Liver (tissue), 9 donors: ENCODE measurements around the gene FBXO44. TPM values are rescaled to one million over a fixed set of nuclear protein-coding genes. Genes with fewer than 3 reads are reported as not detected.

Experiments used
- DNase-seq: peaks from one replicate; pipeline ENCODE4 v3.0.0-alpha.2; 2017; ENCODE audit warnings: low spot score
- H3K27ac ChIP-seq, 2 donors: one replicate each; pipeline ENCODE4 v1.7.0; 2013; ENCODE audit warnings: inconsistent platforms in 2 of 2, low read length in 2 of 2, control low read depth in 1 of 2, low read depth in 1 of 2, mild to moderate bottlenecking in 1 of 2
- H3K27me3 ChIP-seq, 4 donors: one replicate each; pipeline versions ENCODE4 v1.6.1 to v1.7.0; 2013; ENCODE audit warnings: low read length in 3 of 4, inconsistent platforms in 1 of 4, mild to moderate bottlenecking in 1 of 4, moderate library complexity in 1 of 4; ENCODE audit not compliant: control insufficient read depth in 4 of 4, insufficient read depth in 4 of 4
- H3K36me3 ChIP-seq, 4 donors: one replicate each; pipeline versions ENCODE4 v1.6.1 to v1.7.0; 2013; ENCODE audit warnings: low read length in 3 of 4, mild to moderate bottlenecking in 3 of 4, low read depth in 1 of 4, moderate library complexity in 1 of 4; ENCODE audit not compliant: control insufficient read depth in 4 of 4, insufficient read depth in 3 of 4
- H3K4me1 ChIP-seq, 4 donors: one replicate each; pipeline versions ENCODE4 v1.6.1 to v1.7.0; 2013; ENCODE audit warnings: low read length in 3 of 4, mild to moderate bottlenecking in 3 of 4, moderate library complexity in 1 of 4; ENCODE audit not compliant: control insufficient read depth in 4 of 4, insufficient read depth in 4 of 4
- H3K4me3 ChIP-seq, 3 donors: one replicate each; pipeline versions ENCODE4 v1.6.1 to v1.7.0; 2013; ENCODE audit warnings: low read length in 3 of 3, control low read depth in 1 of 3, low read depth in 1 of 3, mild to moderate bottlenecking in 1 of 3
- H3K9ac ChIP-seq, 2 donors: one replicate each; pipeline ENCODE4 v1.7.0; 2013; ENCODE audit warnings: low read length in 2 of 2, mild to moderate bottlenecking in 2 of 2, moderate library complexity in 2 of 2, control low read depth in 1 of 2, low read depth in 1 of 2
- H3K9me3 ChIP-seq, 4 donors: one replicate each; pipeline versions ENCODE4 v1.6.1 to v1.7.0; 2013; ENCODE audit warnings: low read length in 3 of 4; ENCODE audit not compliant: control insufficient read depth in 4 of 4
- CTCF ChIP-seq: fragments of 150-350 bp; IDR thresholded peaks from 2 replicates; pipeline ENCODE4 v1.5.1; 2017; ENCODE audit warnings: improper control_type of control experiment, low read depth, low read length; ENCODE audit not compliant: missing input control
- EGR1 ChIP-seq, 2 donors: IDR thresholded peaks; 2 replicates each; pipeline ENCODE4 v1.6.1; 2016 to 2018; ENCODE audit warnings: antibody characterized with exemption in 2 of 2, low read depth in 2 of 2
- FOXA1 ChIP-seq: IDR thresholded peaks from 2 replicates; pipeline ENCODE4 v1.6.1; 2016; ENCODE audit warnings: antibody characterized with exemption
- FOXA2 ChIP-seq: IDR thresholded peaks from 2 replicates; pipeline ENCODE4 v1.6.1; 2016; ENCODE audit warnings: antibody characterized with exemption
- GABPA ChIP-seq, 2 donors: IDR thresholded peaks in 1 of 2; conservative IDR thresholded peaks in 1 of 2; 2 replicates each; pipeline ENCODE4 v1.6.1; 2016; ENCODE audit warnings: antibody characterized with exemption in 2 of 2, mild to moderate bottlenecking in 1 of 2, moderate library complexity in 1 of 2
- HNF4A ChIP-seq, 2 donors: conservative IDR thresholded peaks; 2 replicates each; pipeline ENCODE4 v1.6.1; 2016; ENCODE audit warnings: antibody characterized with exemption in 2 of 2, mild to moderate bottlenecking in 2 of 2
- HNF4G ChIP-seq: IDR thresholded peaks from 2 replicates; pipeline ENCODE4 v1.6.1; 2016; ENCODE audit warnings: antibody characterized with exemption
- JUND ChIP-seq, 2 donors: IDR thresholded peaks; 2 replicates each; pipeline ENCODE4 v1.6.1; 2016; ENCODE audit warnings: antibody characterized with exemption in 2 of 2
- MAX ChIP-seq: IDR thresholded peaks from 2 replicates; pipeline ENCODE4 v1.6.1; 2016; ENCODE audit warnings: antibody characterized with exemption
- NR2F2 ChIP-seq: IDR thresholded peaks from 2 replicates; pipeline ENCODE4 v1.6.1; 2016; ENCODE audit warnings: antibody characterized with exemption
- RAD21 ChIP-seq, 2 donors: IDR thresholded peaks; 2 replicates each; pipeline ENCODE4 v1.6.1; 2016; ENCODE audit warnings: antibody characterized with exemption in 2 of 2, mild to moderate bottlenecking in 2 of 2
- RXRA ChIP-seq, 2 donors: IDR thresholded peaks; 2 replicates each; pipeline ENCODE4 v1.6.1; 2017 to 2018; ENCODE audit warnings: antibody characterized with exemption in 2 of 2, mild to moderate bottlenecking in 1 of 2
- SP1 ChIP-seq: IDR thresholded peaks from 2 replicates; pipeline ENCODE4 v1.6.1; 2018; ENCODE audit warnings: antibody characterized with exemption, mild to moderate bottlenecking
- TAF1 ChIP-seq: conservative IDR thresholded peaks from 2 replicates; pipeline ENCODE4 v1.6.1; 2016; ENCODE audit warnings: antibody characterized with exemption, mild to moderate bottlenecking
- YY1 ChIP-seq: IDR thresholded peaks from 2 replicates; pipeline ENCODE4 v1.6.1; 2016; ENCODE audit warnings: antibody characterized with exemption, mild to moderate bottlenecking
- ZBTB33 ChIP-seq: IDR thresholded peaks from 2 replicates; pipeline ENCODE4 v1.6.1; 2016; ENCODE audit warnings: antibody characterized with exemption
- WGBS: extraction: QIAGEN DNeasy Blood & Tissue Kit; methylation state at CpG from one replicate; pipeline ENCODE4 v1.1.7; 2013; 5-methylcytosine and 5-hydroxymethylcytosine counted together
- polyA plus RNA-seq, 2 donors: library from polyadenylated mRNA; stranded (reverse) in 1 of 2; unstranded in 1 of 2; fragments of 200-250 nt in 1 of 2; fragments of >200 nt in 1 of 2; fragmentation: Nextera tagmentation in 1 of 2; extraction: Ambion mirVana in 1 of 2; gene quantifications; one replicate each; pipeline versions ENCODE4 v1.2.1 to v1.2.3, GENCODE V29; 2013 to 2015
- total RNA-seq, 2 donors: library from RNA; depleted of rRNA; stranded (reverse); fragments of >200 nt; gene quantifications; one replicate each; pipeline ENCODE4 v1.2.3, GENCODE V29; 2014
- TF ChIP-seq, protein P1 (sequence below): IDR thresholded peaks from 2 replicates; pipeline ENCODE4 v1.6.1; 2016; ENCODE audit warnings: antibody characterized with exemption, mild to moderate bottlenecking
- TF ChIP-seq, protein P2 (sequence below): IDR thresholded peaks from 2 replicates; pipeline ENCODE4 v1.6.1; 2016; ENCODE audit warnings: antibody characterized with exemption
- donor health status: healthy.
- donor health status: healthy.
- donor health status: healthy.
- donor health status: healthy.
- donor health status: healthy.

FBXO44 gene
- total and polyA plus RNA-seq, 4 donors: 3.6 to 13.2 (median 6.8) TPM

DNA sequence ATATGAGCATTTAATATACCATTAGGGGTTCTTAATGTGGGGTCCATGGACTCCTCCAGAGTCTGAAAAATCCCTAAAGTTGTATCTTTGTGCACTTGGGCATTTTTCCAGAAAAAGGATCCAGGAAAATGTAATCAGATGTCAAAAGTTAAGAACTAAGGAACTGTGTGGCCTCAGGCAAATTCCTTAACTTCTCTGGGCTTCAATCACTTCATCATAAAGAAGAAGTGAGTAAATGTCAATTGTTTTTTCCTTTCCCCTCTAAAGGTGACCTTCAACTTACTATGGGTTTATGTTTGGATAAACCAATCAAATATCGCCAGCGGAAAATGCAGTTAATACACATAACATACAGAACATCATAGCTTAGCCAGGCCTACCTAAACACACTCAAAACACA lies 23.8 kb downstream of the FBXO44 start:
- Histone ChIP-seq H3K27ac (no peak overlapping the region), H3K9ac (no peak overlapping the region), H3K27me3 (no peaks in the 10 kb centered on the region), H3K9me3 (no peaks in the 10 kb centered on the region), H3K4me1 (peaks cover 10 to 46% (median 33%) of the 10 kb centered on the region in 4 donors), H3K4me3 (no peak overlapping the region), H3K36me3 (peaks cover 0 to 6% (median 2%) of the 10 kb centered on the region in 4 donors)
- no peak for DNase-seq
- WGBS: 100% methylated on average over 2 of the region's 2 CpGs
- TF ChIP-seq HNF4G (no peak), JUND (IDR thresholded peaks at IDR 0.05) (no peak), HNF4A (conservative IDR thresholded peaks at IDR 0.05) (no peak), CTCF (no peak), NR2F2 (no peak), FOXA1 (no peak), YY1 (no peak), GABPA (IDR thresholded peaks at IDR 0.05 in 1 of 2, conservative IDR thresholded peaks at IDR 0.05 in 1 of 2) (no peak), RAD21 (IDR thresholded peaks at IDR 0.05) (no peak), FOXA2 (no peak), RXRA (IDR thresholded peaks at IDR 0.05) (no peak), EGR1 (IDR thresholded peaks at IDR 0.05; ENCODE audit: low read depth in 2 of 2) (no peak), ZBTB33 (no peak), TAF1 (no peak), SP1 (no peak), MAX (no peak)
- TF ChIP-seq, protein P1, sequence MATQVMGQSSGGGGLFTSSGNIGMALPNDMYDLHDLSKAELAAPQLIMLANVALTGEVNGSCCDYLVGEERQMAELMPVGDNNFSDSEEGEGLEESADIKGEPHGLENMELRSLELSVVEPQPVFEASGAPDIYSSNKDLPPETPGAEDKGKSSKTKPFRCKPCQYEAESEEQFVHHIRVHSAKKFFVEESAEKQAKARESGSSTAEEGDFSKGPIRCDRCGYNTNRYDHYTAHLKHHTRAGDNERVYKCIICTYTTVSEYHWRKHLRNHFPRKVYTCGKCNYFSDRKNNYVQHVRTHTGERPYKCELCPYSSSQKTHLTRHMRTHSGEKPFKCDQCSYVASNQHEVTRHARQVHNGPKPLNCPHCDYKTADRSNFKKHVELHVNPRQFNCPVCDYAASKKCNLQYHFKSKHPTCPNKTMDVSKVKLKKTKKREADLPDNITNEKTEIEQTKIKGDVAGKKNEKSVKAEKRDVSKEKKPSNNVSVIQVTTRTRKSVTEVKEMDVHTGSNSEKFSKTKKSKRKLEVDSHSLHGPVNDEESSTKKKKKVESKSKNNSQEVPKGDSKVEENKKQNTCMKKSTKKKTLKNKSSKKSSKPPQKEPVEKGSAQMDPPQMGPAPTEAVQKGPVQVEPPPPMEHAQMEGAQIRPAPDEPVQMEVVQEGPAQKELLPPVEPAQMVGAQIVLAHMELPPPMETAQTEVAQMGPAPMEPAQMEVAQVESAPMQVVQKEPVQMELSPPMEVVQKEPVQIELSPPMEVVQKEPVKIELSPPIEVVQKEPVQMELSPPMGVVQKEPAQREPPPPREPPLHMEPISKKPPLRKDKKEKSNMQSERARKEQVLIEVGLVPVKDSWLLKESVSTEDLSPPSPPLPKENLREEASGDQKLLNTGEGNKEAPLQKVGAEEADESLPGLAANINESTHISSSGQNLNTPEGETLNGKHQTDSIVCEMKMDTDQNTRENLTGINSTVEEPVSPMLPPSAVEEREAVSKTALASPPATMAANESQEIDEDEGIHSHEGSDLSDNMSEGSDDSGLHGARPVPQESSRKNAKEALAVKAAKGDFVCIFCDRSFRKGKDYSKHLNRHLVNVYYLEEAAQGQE: no peak
- TF ChIP-seq, protein P2, sequence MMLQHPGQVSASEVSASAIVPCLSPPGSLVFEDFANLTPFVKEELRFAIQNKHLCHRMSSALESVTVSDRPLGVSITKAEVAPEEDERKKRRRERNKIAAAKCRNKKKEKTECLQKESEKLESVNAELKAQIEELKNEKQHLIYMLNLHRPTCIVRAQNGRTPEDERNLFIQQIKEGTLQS: no peak
